GM18498 (cell line): Measurements from ENCODE around the gene BOLL.
"Not testable (repeated sequence)": the region's sequence is repeated elsewhere in the genome, so short reads cannot be mapped to it uniquely, and the experiment has no call there.

Experiments used
- ATAC-seq: cut with Tn5 transposase; IDR thresholded peaks from one replicate; pipeline ENCODE4 v1.9.1; 2021; ENCODE audit warnings: mild to moderate bottlenecking, moderate library complexity; ENCODE audit not compliant: unreplicated experiment

Gene BOLL

DNA sequence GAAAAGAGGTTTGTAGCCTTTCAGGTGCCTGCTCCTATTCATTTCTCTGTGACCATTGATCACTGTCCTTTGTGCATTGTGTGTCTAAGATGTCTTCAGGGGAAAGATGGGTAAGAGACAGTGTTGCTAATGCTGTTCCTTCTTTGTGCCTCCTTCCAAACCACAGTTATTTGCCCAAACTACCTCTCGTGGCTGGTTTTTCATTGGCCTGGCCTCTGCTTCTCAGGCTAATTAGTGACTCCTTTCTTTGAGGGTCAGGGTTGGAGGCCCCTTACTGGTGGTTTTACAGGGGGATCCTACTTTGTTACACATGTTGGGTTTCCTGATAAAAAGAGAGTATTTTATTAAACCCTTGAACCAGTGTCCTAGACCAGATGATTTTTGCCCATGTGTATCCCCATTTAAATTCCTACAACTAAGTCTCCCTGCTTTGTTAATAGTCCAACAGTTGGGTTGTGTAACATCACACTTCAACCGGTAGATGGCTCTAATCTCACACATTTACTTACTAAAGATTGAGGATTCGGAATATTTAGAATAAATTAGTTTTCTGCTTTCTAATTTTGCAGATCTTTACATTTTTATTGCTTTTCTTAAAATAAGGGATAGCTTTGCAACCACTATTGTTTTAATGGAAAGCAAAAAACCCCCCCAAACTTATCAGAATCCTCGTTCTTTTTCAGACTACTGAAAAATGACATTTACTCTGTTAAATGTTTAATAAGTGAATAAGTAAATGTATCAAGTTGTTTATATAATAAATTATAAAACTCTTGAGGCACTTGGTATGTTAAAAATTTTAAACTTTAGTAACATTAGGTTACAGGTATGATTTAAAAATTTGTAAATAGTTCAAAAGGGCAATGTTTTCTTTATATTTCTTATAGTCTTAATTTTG lies 77.6 kb downstream of the BOLL start:
- ATAC-seq: no peak

DNA sequence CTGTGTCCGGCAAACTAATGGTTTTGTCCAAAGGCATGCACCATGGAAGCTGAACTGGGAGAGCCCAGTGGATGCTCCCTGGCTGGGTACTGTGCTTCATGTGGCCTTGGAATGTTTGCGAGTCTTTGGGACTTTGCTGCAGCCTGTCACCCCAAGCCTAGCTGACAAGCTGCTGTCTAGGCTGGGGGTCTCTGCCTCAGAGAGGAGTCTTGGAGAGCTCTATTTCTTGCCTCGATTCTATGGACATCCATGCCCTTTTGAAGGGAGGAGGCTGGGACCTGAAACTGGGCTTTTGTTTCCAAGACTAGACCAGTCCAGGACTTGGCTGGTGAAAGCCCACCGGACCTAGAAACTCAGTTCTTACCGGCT lies 78.3 kb downstream of the BOLL start:
- ATAC-seq: no peak

DNA sequence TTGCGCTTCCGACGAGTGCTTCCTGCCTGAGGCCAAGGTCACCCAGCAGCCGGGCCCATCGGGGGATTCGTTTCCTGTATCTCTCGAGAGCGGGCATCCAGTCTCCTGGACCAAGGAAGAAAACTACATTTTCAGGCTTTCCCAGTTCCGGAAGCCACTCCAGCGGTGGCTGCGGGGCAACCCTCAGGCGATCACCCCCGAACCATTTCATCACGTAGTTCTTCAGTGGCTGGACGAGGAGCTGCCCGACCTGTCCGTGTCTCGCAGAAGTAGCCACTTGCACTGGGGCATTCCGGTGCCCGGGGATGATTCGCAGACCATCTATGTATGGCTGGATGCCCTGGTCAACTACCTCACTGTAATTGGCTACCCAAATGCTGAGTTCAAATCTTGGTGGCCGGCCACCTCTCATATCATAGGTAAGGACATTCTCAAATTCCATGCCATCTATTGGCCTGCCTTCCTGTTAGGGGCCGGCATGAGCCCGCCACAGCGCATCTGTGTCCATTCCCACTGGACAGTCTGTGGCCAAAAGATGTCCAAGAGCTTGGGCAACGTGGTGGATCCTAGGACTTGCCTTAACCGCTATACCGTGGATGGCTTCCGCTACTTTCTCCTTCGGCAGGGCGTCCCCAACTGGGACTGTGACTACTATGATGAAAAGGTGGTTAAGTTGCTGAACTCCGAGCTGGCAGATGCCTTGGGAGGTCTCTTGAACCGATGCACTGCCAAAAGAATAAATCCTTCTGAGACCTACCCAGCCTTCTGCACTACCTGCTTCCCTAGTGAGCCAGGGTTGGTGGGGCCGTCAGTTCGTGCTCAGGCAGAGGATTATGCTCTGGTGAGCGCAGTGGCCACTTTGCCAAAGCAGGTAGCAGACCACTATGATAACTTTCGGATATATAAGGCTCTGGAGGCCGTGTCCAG lies 78.9 kb downstream of the BOLL start:
- no peak for ATAC-seq

DNA sequence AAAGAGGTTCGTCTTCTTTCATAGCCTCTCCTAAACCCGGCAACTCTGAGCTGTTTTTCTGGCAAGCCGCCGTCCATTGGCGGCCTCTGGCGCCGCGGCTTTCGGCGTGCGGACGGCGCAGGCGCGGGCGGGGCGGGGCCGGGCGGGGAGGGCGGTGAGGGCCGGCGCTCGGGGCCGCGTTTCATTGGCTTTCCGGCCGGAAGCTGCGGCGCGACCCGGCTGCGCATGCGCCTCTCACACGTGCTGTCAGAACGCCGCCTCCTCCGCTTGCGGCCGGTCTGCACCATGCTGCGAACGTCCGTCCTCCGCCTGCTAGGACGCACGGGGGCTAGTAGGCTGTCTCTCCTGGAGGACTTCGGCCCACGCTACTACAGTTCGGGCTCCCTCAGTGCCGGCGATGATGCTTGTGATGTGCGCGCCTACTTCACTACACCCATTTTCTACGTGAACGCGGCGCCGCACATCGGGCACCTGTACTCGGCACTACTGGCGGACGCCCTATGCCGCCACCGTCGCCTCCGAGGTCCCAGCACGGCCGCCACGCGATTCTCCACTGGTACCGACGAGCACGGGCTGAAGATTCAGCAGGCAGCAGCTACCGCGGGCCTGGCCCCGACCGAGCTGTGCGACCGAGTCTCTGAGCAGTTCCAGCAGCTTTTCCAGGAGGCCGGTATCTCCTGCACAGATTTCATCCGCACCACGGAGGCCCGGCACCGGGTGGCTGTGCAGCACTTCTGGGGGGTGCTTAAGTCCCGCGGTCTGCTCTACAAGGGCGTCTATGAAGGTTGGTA lies 79.8 kb downstream of the BOLL start, which contains the start of gene MARS2:
MARS2 (plus strand) TSS at position 249 of the 791 bp plus-strand sequence; CDS start at position 286, 37 bp downstream.
- peak; percentile 88 for ATAC-seq

DNA sequence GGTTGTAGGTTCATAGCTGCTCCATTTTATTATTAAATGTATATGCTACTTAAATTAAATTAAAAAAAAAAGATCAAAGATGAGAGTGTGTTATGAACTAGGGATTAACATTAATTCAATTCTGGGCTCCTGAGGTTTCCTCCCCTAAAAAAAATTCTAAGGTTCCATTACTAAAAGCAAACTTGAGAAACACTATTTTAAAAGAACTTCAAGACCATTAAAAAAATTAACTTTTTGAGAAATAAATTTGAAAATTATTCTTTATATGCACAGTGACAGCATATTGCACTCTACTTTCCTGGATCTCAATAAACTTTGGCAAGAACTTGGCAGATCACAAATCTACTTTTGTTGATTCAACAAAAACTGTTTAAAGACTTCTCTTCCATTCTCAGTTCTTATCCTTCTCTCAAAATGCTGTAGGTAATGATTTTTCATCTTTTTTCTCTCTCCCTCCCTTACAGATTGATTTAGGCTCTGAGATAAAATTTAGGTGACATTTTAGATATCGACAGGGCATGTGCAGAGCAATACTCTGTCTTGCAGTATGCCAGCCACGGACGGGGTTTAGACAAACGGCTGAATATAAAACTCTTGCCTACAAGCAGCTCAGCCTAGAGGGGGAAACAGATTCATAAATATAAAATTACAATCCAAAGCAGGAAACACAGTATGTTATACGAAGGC lies 80.5 kb downstream of the BOLL start:
- ATAC-seq: peak; percentile 42

DNA sequence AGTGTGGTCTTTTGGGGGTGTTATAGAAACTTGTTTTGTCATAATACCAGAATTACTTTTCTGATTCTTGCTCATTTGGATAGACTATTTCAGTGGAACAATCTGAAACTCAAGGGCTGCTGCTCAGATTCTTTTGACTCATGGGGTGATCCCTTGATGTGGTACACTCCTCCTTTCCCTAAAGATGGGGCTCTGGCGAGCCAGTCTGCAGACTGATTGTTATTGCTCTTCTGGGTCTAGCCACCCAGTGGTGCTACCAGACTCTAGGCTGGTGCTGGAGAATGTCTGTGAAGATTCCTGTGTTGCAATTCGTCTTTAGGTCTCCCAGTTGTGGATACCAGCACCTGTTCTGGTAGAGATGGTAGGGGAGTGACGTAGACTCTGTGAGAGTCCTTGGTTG lies 84.2 kb downstream of the BOLL start:
- ATAC-seq: no peak

DNA sequence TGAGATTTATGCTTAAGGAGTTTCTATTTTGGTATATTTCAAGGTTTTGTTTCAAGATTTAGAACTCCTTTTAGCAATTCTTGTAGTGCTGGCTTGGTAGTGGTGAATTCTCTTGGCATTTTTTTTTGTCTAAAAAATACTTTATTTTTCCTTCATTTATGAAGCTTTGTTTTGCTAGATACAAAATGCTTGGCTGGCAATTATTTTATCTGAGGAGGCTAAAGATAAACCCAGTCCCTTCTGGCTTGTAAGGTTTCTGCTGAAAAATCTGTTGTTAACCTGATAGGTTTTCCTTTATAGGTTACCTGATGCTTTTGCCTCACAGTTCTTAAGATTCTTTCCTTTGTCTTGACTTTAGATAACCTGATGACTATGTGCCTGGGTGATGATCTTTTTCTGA lies 85.4 kb downstream of the BOLL start:
- not testable (repeated sequence) for ATAC-seq

DNA sequence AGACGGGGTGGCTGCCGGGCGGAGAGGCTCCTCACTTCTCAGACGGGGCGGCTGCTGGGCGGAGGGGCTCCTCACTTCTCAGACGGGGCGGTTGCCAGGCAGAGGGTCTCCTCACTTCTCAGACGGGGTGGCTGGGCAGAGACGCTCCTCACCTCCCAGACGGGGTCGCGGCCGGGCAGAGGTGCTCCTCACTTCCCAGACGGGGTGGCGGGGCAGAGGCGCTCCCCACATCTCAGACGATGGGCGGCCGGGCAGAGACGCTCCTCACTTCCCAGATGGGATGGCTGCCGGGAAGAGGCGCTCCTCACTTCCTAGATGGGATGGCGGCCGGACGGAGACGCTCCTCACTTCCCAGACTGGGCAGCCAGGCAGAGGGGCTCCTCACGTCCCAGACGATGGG lies 88.5 kb downstream of the BOLL start:
- not testable (repeated sequence) for ATAC-seq

DNA sequence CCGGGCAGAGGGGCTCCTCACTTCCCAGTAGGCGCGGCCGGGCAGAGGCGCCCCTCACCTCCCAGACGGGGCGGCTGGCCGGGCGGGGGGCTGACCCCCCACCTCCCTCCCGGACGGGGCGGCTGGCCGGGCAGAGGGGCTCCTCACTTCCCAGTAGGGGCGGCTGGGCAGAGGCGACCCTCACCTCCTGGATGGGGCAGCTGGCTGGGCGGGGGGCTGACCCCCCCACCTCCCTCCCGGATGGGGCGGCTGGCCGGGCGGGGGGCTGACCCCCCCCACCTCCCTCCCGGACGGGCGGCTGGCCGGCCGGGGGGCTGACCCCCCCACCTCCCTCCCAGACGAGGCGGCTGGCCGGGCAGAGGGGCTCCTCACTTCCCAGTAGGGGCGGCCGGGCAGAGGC lies 89.1 kb downstream of the BOLL start:
- not testable (repeated sequence) for ATAC-seq

DNA sequence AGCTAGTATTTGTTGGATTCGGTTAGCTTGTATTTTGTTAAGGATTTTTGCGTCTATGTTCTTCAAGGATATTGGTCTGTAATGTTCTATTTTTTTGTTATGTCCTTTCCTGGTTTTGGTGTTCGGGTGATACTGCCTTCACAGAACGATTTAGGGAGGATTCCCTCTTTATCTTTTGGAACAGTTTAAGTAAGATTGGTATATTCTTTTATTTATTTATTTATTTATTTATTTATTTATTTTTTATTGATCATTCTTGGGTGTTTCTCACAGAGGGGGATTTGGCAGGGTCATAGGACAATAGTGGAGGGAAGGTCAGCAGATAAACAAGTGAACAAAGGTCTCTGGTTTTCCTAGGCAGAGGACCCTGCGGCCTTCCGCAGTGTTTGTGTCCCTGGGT lies 89.9 kb downstream of the BOLL start:
- not testable (repeated sequence) for ATAC-seq

DNA sequence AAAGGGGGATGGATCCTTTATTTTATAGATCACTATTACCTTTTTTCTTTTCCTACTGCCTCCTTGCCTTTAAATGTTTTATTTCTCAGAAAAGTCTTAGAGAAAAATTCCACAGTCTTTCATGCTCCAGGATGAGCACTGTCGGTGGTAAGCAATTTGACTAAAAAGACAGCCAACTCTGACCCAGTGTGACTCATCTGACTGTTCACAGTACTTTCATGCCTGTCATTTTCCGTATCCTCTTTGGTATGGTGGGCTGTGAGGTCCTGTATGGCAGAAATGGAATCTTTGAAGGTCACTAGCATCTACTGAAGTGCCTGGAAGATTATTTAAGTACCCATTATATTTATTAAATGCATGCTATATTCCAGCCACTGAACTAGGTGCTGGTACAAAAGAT lies 107.6 kb downstream of the BOLL start:
- no peak for ATAC-seq

DNA sequence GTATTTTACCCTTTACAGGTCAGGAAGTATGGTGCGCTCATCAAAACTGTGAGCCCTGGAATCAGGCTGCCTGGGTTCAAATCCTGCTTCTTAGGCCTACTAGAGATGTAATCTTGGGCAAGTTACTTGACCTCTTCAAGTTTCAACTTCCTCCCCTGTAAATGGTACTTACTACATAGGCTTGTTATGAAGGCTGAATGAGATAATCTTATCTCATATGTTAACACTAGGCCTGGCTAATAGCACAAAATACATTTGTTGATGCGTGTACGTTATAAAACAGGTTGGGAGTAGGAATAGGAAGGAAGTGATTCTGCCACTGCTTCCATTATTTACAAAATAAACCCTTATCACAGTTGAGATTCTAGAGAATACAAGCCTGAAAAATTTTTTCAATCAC lies 108.1 kb downstream of the BOLL start:
- no peak for ATAC-seq
